DOHH2 (cell line): ENCODE measurements around the gene ZBTB1.

Source experiments
- H3F3A ChIP-seq: fragments of 200-600 bp; sonication (generic), shearing (Covaris generic); 2 replicates; pipeline ENCODE4 v1.6.0; 2016; ENCODE audit warnings: antibody characterized with exemption, mild to moderate bottlenecking; ENCODE audit not compliant: control insufficient read depth, insufficient read depth
- H3K27ac ChIP-seq: fragments of 200-600 bp; sonication (generic); 2 replicates; pipeline ENCODE4 v1.5.1; 2014; ENCODE audit warnings: low read depth, mild to moderate bottlenecking, low read length, moderate library complexity
- H3K27me3 ChIP-seq: fragments of 200-600 bp; sonication (generic); 2 replicates; pipeline ENCODE4 v1.6.1; 2014; ENCODE audit warnings: mild to moderate bottlenecking, low read length, mixed read lengths; ENCODE audit not compliant: control insufficient read depth
- H3K36me3 ChIP-seq: fragments of 200-600 bp; sonication (generic); 2 replicates; pipeline ENCODE4 v1.6.1; 2014; ENCODE audit warnings: mild to moderate bottlenecking, low read length, moderate library complexity, mixed read lengths; ENCODE audit not compliant: control insufficient read depth
- H3K4me1 ChIP-seq: fragments of 200-600 bp; sonication (generic); 2 replicates; pipeline ENCODE4 v1.6.1; 2014; ENCODE audit warnings: mild to moderate bottlenecking, low read length, mixed read lengths; ENCODE audit not compliant: control insufficient read depth
- H3K4me2 ChIP-seq: fragments of 200-600 bp; sonication (generic); 2 replicates; pipeline ENCODE4 v1.6.0; 2014; ENCODE audit warnings: mild to moderate bottlenecking, low read length, moderate library complexity
- H3K4me3 ChIP-seq: fragments of 200-600 bp; sonication (generic); 2 replicates; pipeline ENCODE4 v1.5.1; 2014; ENCODE audit warnings: mild to moderate bottlenecking, low read length, mixed read lengths
- H3K79me2 ChIP-seq: fragments of 200-600 bp; sonication (generic); 2 replicates; pipeline ENCODE4 v1.6.1; 2014; ENCODE audit warnings: mild to moderate bottlenecking, low read length, mixed read lengths; ENCODE audit not compliant: control insufficient read depth
- H3K9me2 ChIP-seq: fragments of 200-600 bp; sonication (generic); replicated peaks from 2 replicates; pipeline ENCODE4 v1.6.1; 2014; ENCODE audit warnings: mild to moderate bottlenecking, low read length, mixed read lengths; ENCODE audit not compliant: control insufficient read depth
- H3K9me3 ChIP-seq: fragments of 200-600 bp; sonication (generic); 2 replicates; pipeline ENCODE4 v1.6.1; 2014; ENCODE audit warnings: antibody characterized with exemption, low read length, mixed read lengths; ENCODE audit not compliant: control insufficient read depth, insufficient read depth
- H4K20me1 ChIP-seq: fragments of 200-600 bp; sonication (generic); 2 replicates; pipeline ENCODE4 v1.6.0; 2014; ENCODE audit warnings: low read depth, mild to moderate bottlenecking, antibody characterized with exemption, low read length, moderate library complexity; ENCODE audit not compliant: control insufficient read depth, insufficient read depth
- EZH2phosphoT487 ChIP-seq: fragments of 200-600 bp; sonication (generic); IDR thresholded peaks from 2 replicates; pipeline ENCODE4 v1.6.1; 2017; ENCODE audit warnings: borderline replicate concordance, mild to moderate bottlenecking, antibody characterized with exemption, low read length, moderate library complexity, mixed read lengths
- TF ChIP-seq, protein P1 (sequence below): fragments of 200-600 bp; sonication (generic); IDR thresholded peaks from one replicate; pipeline ENCODE4 v1.5.1; 2014; ENCODE audit warnings: antibody characterized with exemption, mild to moderate bottlenecking, low read depth, low read length; ENCODE audit not compliant: poor library complexity, severe bottlenecking

Gene ZBTB1

DNA sequence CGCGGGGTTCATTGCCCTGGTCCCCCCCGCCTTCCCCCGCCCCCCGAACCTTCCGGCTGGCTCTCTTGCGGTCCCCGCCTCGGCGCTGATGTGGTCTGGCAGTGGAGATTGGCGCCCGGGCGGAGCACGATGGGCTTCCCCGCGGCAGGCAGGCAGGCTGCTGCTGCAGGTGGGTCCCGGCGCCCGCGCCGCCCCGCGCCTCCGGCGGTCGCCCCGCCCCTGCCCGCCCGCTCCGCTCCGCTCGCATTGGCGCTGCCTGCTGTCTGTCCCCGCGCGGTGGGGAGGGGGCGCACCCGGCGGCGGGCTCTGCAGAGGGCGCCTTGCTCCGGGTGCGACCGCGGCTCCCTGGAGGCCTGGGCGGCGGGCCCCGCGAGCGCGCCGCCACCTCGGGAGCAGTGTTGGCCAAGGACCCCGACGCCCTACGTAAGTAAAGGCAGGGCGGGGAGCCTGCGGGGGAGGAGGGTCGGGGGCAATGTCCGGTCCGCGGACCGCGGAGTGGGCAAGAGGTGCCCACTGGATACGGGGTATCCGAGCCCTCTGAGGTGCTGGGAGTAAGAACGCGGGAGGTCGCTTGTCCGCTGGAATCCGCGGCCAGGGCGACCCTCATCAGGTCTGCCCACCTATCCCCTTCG is 39.3 kb upstream of the ZBTB1 start, which contains the start of gene AKAP5:
AKAP5 (plus strand) TSS at position 309 of the 632 bp plus-strand sequence. CDS start 2,896 bp downstream, outside the sequence.
- peaks cover 18% of the 10 kb centered on the region for H3K27me3 ChIP-seq
- peaks cover 52% of the 10 kb centered on the region for H3K4me1 ChIP-seq
- peak within 1 kb of the TSS; percentile 69 for H3K4me3 ChIP-seq
- peak within 1 kb of the TSS; percentile 76 for H3K4me2 ChIP-seq
- H3K9me2 ChIP-seq, result no peaks in the 10 kb centered on the region
- H3K27ac ChIP-seq, result no peak within 1 kb of the TSS
- no peaks in the 10 kb centered on the region for H3K9me3 ChIP-seq
- peaks cover 4% of the 10 kb centered on the region; the same call in 1 of the 2 replicates for H4K20me1 ChIP-seq
- TF ChIP-seq EZH2phosphoT487, result no peak
- TF ChIP-seq, protein P1, sequence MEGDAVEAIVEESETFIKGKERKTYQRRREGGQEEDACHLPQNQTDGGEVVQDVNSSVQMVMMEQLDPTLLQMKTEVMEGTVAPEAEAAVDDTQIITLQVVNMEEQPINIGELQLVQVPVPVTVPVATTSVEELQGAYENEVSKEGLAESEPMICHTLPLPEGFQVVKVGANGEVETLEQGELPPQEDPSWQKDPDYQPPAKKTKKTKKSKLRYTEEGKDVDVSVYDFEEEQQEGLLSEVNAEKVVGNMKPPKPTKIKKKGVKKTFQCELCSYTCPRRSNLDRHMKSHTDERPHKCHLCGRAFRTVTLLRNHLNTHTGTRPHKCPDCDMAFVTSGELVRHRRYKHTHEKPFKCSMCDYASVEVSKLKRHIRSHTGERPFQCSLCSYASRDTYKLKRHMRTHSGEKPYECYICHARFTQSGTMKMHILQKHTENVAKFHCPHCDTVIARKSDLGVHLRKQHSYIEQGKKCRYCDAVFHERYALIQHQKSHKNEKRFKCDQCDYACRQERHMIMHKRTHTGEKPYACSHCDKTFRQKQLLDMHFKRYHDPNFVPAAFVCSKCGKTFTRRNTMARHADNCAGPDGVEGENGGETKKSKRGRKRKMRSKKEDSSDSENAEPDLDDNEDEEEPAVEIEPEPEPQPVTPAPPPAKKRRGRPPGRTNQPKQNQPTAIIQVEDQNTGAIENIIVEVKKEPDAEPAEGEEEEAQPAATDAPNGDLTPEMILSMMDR, result peak; percentile 15
- H3K79me2 ChIP-seq, result no peaks in the 10 kb centered on the region
- peaks cover 34% of the 10 kb centered on the region for H3F3A ChIP-seq
- peaks cover 13% of the 10 kb centered on the region for H3K36me3 ChIP-seq

DNA sequence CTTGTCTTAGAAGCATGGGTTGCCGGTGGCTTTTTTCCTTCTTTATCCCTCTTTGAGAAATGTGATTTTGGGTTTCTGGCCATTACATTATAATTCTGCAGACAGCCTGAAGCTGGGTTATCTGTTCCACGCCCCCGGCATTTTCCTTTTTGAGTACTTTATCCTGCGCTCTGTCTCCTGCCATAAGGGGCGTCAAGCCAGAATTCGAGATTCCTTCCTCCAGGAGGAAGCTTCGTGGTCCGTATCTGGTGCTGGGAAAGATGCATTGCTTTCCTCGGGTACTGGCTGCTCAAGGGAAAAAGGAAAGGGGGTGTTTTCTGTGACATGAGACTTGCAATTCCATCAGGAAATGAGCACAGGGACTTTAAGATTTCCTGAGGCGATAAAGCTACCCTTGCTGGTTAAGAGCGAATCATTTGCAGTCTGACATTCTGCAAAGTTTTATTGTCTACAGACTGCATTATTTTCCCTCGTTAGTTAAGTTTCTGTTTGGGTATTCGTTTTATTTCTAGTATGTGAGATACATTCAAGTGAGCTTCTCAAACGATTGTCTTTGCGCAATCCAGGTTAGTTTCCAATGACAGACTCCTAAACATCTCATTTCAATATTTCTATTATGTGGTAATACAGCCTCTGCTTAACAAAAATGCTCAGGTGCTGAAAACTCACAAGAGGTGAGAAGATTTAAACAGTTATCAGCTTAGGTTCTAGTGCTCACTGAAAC is 38.6 kb upstream of the ZBTB1 start:
- Histone ChIP-seq H3K9me3 (no peaks in the 10 kb centered on the region), H3K4me3 (peak overlapping the region; percentile 69), H3K27me3 (peaks cover 18% of the 10 kb centered on the region), H3K9me2 (no peaks in the 10 kb centered on the region), H3K4me2 (peak overlapping the region; percentile 76), H3F3A (peaks cover 34% of the 10 kb centered on the region), H3K79me2 (no peaks in the 10 kb centered on the region), H3K36me3 (peaks cover 13% of the 10 kb centered on the region), H4K20me1 (peaks cover 4% of the 10 kb centered on the region; the same call in 1 of the 2 replicates), H3K4me1 (peaks cover 52% of the 10 kb centered on the region), H3K27ac (no peak overlapping the region)
- TF ChIP-seq, protein P1, result no peak
- TF ChIP-seq EZH2phosphoT487, result no peak

DNA sequence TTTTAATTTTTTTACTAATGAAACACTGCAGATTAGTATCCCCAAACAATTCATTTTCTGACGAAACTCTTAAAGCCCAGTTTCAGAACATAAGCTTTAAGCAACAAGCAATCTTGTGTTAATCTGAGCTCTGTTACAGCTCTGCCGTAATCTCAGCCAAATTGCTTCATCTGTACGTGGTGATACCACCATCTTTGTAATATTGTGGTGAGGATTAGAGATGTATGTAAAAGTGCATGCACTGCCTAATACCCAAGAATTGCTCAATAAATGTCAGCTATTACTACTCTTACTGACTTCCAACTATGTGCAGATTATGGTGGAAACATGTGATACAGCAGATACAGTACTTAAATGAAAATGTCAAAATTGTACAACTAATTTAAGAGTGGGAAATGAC is 37.5 kb upstream of the ZBTB1 start:
- TF ChIP-seq, protein P1, result no peak
- no peak for TF ChIP-seq EZH2phosphoT487
- peaks cover 18% of the 10 kb centered on the region for H3K27me3 ChIP-seq
- no peaks in the 10 kb centered on the region for H3K9me3 ChIP-seq
- H3K36me3 ChIP-seq, result peaks cover 8% of the 10 kb centered on the region
- no peak overlapping the region for H3K4me2 ChIP-seq
- H3K79me2 ChIP-seq, result no peaks in the 10 kb centered on the region
- H3K4me3 ChIP-seq, result no peak overlapping the region
- H3K9me2 ChIP-seq, result no peaks in the 10 kb centered on the region
- H3K4me1 ChIP-seq, result peaks cover 49% of the 10 kb centered on the region
- H3K27ac ChIP-seq, result no peak overlapping the region
- H4K20me1 ChIP-seq, result peaks cover 4% of the 10 kb centered on the region; the same call in 1 of the 2 replicates
- peaks cover 34% of the 10 kb centered on the region for H3F3A ChIP-seq
